Osteoblast (primary cell): ENCODE measurements around the gene DAAM2. TPM values are rescaled to one million over a fixed set of nuclear protein-coding genes. Genes with fewer than 3 reads are reported as not detected.
A peak's percentile ranks its signal among the peaks of the same experiment; 100 is the strongest.

Experiments used
- DNase-seq: peaks from one replicate; pipeline ENCODE4 v3.0.0; 2011; ENCODE audit warnings: low spot score, mixed read lengths; ENCODE audit not compliant: insufficient read length; ENCODE audit errors: missing footprints
- H2AFZ ChIP-seq: 2 replicates; pipeline ENCODE4 v1.6.0; 2011; ENCODE audit warnings: mild to moderate bottlenecking, low read length
- H3K27ac ChIP-seq: 2 replicates; pipeline ENCODE4 v1.5.1; 2011; ENCODE audit warnings: mild to moderate bottlenecking, low read depth, low read length, moderate library complexity
- H3K27me3 ChIP-seq: 2 replicates; pipeline ENCODE4 v1.6.0; 2012; ENCODE audit warnings: mild to moderate bottlenecking, control low read depth, inconsistent platforms, low read length, moderate library complexity; ENCODE audit not compliant: insufficient read depth
- H3K36me3 ChIP-seq: 2 replicates; pipeline ENCODE4 v1.5.1; 2011; ENCODE audit warnings: mild to moderate bottlenecking, low read length, control low read depth, moderate library complexity; ENCODE audit not compliant: insufficient read depth
- H3K4me1 ChIP-seq: 2 replicates; pipeline ENCODE4 v1.5.1; 2011; ENCODE audit warnings: mild to moderate bottlenecking, low read length, control low read depth, moderate library complexity; ENCODE audit not compliant: insufficient read depth
- H3K4me2 ChIP-seq: 2 replicates; pipeline ENCODE4 v1.6.0; 2011; ENCODE audit warnings: mild to moderate bottlenecking, low read length; ENCODE audit not compliant: insufficient read depth
- H3K4me3 ChIP-seq: fragments of 200-600 bp; sonication (generic); 3 replicates; pipeline ENCODE4 v1.5.1; 2012; ENCODE audit warnings: mild to moderate bottlenecking, low read length, inconsistent platforms; ENCODE audit not compliant: insufficient read depth
- H3K79me2 ChIP-seq: 2 replicates; pipeline ENCODE4 v1.6.0; 2012; ENCODE audit warnings: mild to moderate bottlenecking, low read length, control low read depth, inconsistent platforms; ENCODE audit not compliant: insufficient read depth
- H3K9me3 ChIP-seq: 2 replicates; pipeline ENCODE4 v1.5.1; 2011; ENCODE audit warnings: low read depth, low read length, control low read depth
- H4K20me1 ChIP-seq: 2 replicates; pipeline ENCODE4 v1.6.0; 2012; ENCODE audit warnings: mild to moderate bottlenecking, low read length, control low read depth; ENCODE audit not compliant: insufficient read depth
- CTCF ChIP-seq: IDR thresholded peaks from 2 replicates; pipeline ENCODE4 v1.5.1; 2011; ENCODE audit warnings: mild to moderate bottlenecking, low read depth, low read length, moderate library complexity; ENCODE audit errors: extremely low read depth
- total RNA-seq: library from RNA; depleted of rRNA; stranded (reverse); fragments of >200 nt; gene quantifications from 2 replicates; pipeline ENCODE4 v1.2.3, GENCODE V29; 2012

The DAAM2 gene
- total RNA-seq, 1 donor = 29.0 TPM

- H3K9me3 ChIP-seq = no peaks in the 10 kb centered on the region
- peaks cover 70% of the 10 kb centered on the region for H3K36me3 ChIP-seq
- no peak overlapping the region for H3K27ac ChIP-seq
- no peak overlapping the region for H2AFZ ChIP-seq
- no peaks in the 10 kb centered on the region for H3K27me3 ChIP-seq
- DNase-seq = no peak
- H4K20me1 ChIP-seq = no peaks in the 10 kb centered on the region
- no peak overlapping the region for H3K4me2 ChIP-seq
- no peaks in the 10 kb centered on the region for H3K79me2 ChIP-seq
- TF ChIP-seq CTCF = no peak
- no peaks in the 10 kb centered on the region for H3K4me1 ChIP-seq
- no peak overlapping the region for H3K4me3 ChIP-seq
Observed at GRCh38 chr6:39873439-39873838, 81.3 kb downstream of the DAAM2 start.

- Histone ChIP-seq H3K4me1 (peaks cover 11% of the 10 kb centered on the region), H3K4me2 (no peak overlapping the region), H3K27ac (no peak overlapping the region), H3K27me3 (no peaks in the 10 kb centered on the region), H3K9me3 (no peaks in the 10 kb centered on the region), H2AFZ (no peak overlapping the region), H3K4me3 (no peak overlapping the region), H3K79me2 (no peaks in the 10 kb centered on the region), H3K36me3 (peaks cover 67% of the 10 kb centered on the region), H4K20me1 (no peaks in the 10 kb centered on the region)
- TF ChIP-seq CTCF = no peak
- DNase-seq = no peak
Observed at GRCh38 chr6:39876111-39876510, 83.9 kb downstream of the DAAM2 start.

- no peaks in the 10 kb centered on the region for H4K20me1 ChIP-seq
- no peak overlapping the region for H3K27ac ChIP-seq
- H2AFZ ChIP-seq = no peak overlapping the region
- H3K4me2 ChIP-seq = no peak overlapping the region
- H3K4me1 ChIP-seq = peaks cover 18% of the 10 kb centered on the region
- H3K79me2 ChIP-seq = no peaks in the 10 kb centered on the region
- no peaks in the 10 kb centered on the region for H3K27me3 ChIP-seq
- H3K4me3 ChIP-seq = no peak overlapping the region
- no peaks in the 10 kb centered on the region for H3K9me3 ChIP-seq
- TF ChIP-seq CTCF = no peak
- no peak for DNase-seq
- peaks cover 62% of the 10 kb centered on the region for H3K36me3 ChIP-seq
Observed at GRCh38 chr6:39876826-39877225, 84.7 kb downstream of the DAAM2 start.

GRCh38 chr6:39879535-39879934, 87.4 kb downstream of the DAAM2 start:
- Histone ChIP-seq H3K9me3 (no peaks in the 10 kb centered on the region), H3K79me2 (no peaks in the 10 kb centered on the region), H4K20me1 (no peaks in the 10 kb centered on the region), H3K4me3 (no peak overlapping the region), H3K27me3 (no peaks in the 10 kb centered on the region), H3K4me2 (peak overlapping the region; percentile 16), H2AFZ (no peak overlapping the region), H3K36me3 (peaks cover 36% of the 10 kb centered on the region), H3K4me1 (peaks cover 45% of the 10 kb centered on the region), H3K27ac (peak overlapping the region; percentile 99)
- TF ChIP-seq CTCF = no peak
- no peak for DNase-seq
